Activated naive CD4-positive, alpha-beta T cell treated with anti-CD3 and anti-CD28 coated beads, Interleukin-2, amount 10 ng/mL, durations not matched to agents 7 days and 5 days (primary cell): ENCODE measurements around the gene CFAP92.

ENCODE experiments used
- CTCF ChIA-PET: fragments of 350-600 bp; sonication (Branson Sonifier 250); formaldehyde crosslinking; loops from one replicate; lab custom pipeline; 2021; ENCODE audit warnings: antibody characterized with exemption; lab: Charles Lee
- DNase-seq: peaks from one replicate; pipeline ENCODE4 v3.0.0-alpha.2; 2020
- H3K27ac Mint-ChIP-seq: one replicate; pipeline ENCODE4 v1.8.0; 2021; ENCODE audit warnings: mild to moderate bottlenecking, moderate library complexity, mixed read lengths
- H3K27me3 Mint-ChIP-seq: one replicate; pipeline ENCODE4 v1.8.0; 2021; ENCODE audit warnings: mild to moderate bottlenecking, mixed read lengths
- H3K36me3 Mint-ChIP-seq: one replicate; pipeline ENCODE4 v1.8.0; 2021; ENCODE audit warnings: mixed read lengths
- H3K4me1 Mint-ChIP-seq: one replicate; pipeline ENCODE4 v1.8.0; 2021; ENCODE audit warnings: mixed read lengths
- H3K4me3 Mint-ChIP-seq: one replicate; pipeline ENCODE4 v1.8.0; 2021; ENCODE audit warnings: mild to moderate bottlenecking, moderate library complexity, mixed read lengths
- H3K9me3 Mint-ChIP-seq: one replicate; pipeline ENCODE4 v1.8.0; 2021; ENCODE audit warnings: mixed read lengths

The CFAP92 gene, protein sequence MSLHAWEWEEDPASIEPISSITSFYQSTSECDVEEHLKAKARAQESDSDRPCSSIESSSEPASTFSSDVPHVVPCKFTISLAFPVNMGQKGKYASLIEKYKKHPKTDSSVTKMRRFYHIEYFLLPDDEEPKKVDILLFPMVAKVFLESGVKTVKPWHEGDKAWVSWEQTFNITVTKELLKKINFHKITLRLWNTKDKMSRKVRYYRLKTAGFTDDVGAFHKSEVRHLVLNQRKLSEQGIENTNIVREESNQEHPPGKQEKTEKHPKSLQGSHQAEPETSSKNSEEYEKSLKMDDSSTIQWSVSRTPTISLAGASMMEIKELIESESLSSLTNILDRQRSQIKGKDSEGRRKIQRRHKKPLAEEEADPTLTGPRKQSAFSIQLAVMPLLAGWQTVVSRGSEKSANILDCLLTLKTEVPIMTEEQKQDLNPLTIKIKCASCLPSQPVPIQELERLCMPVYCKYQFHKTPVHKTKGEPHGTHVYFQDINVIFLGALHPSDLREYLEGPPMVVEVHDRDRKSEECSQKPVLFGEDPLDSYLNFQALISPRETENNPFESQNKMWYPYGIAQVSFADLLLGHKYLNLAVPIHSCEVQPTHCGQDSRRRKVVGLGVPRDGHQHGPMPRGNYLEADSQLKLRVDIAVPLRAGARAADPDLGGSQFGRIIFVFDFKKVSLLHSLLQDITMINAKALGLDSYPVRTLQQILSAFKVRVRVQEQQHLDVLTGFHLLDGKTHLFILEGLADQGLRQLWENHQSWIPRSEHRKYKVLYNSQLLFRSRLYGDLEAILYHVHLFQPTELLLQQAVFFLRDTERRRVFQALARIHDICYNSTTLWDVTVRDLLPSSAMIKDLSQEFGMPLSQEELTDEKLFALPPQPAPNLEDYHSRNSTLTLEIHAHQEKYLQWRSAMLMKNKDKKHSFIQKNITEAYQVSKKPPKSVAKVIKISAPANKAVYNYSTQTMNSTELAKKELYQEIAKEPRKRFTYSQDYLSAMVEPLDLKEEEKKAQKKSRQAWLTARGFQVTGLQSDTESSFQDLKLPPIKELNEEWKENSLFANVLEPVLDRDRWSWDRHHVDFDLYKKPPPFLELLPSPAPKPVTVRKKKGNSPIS

DNA sequence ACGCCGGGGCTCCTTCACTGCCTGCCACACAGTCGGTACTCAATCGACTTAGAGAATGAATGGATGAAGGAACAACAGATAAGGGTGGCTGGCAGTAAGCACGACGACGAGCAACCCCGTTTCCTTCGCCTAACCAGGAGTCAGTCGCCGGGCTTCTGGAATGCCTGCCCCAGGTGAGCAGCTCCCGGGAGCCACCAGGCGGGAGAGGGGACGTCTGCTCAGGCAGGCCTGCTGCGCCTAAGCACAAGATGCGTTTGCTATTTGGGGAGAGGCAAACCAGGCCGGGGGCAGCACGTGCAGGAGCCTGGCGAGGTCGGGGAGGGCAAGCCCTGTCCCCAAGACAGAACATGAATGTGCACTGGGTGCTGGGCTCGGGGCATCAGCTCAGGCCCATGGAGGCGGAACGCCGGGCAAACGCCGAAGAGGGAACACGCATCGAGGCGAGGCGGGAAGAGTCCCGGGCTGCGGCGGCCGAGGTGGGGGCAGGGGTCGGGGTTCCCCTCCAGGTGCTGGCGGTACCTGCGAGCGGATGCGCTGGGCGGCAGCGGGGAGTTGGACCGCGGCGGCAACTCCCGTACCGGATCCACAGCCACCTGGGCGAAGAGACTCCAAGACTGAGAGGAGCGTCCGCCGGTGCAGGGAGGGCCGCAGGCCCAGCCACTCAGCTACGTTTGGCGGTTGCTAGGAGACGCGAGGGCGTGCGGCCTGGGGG, at the start of gene CFAP92:
TSS of gene CFAP92 (minus strand) at position 616 of the 712 bp plus-strand sequence. CDS start 772 bp downstream, outside the sequence.
- CTCF ChIA-PET, result interaction anchor here (1.0 to 3.1 kb wide), 3 partner anchors 23 to 376 kb away, joined by 4 to 18 read pairs (median 6); no protein-coding TSS in a partner anchor
- DNase-seq, result peak; percentile 96
- Mint-ChIP-seq H3K4me3 (peak within 1 kb of the TSS; percentile 62), H3K9me3 (peaks cover 2% of the 10 kb centered on the region), H3K4me1 (peaks cover 31% of the 10 kb centered on the region), H3K36me3 (no peaks in the 10 kb centered on the region), H3K27me3 (peaks cover 38% of the 10 kb centered on the region), H3K27ac (no peak within 1 kb of the TSS)

DNA sequence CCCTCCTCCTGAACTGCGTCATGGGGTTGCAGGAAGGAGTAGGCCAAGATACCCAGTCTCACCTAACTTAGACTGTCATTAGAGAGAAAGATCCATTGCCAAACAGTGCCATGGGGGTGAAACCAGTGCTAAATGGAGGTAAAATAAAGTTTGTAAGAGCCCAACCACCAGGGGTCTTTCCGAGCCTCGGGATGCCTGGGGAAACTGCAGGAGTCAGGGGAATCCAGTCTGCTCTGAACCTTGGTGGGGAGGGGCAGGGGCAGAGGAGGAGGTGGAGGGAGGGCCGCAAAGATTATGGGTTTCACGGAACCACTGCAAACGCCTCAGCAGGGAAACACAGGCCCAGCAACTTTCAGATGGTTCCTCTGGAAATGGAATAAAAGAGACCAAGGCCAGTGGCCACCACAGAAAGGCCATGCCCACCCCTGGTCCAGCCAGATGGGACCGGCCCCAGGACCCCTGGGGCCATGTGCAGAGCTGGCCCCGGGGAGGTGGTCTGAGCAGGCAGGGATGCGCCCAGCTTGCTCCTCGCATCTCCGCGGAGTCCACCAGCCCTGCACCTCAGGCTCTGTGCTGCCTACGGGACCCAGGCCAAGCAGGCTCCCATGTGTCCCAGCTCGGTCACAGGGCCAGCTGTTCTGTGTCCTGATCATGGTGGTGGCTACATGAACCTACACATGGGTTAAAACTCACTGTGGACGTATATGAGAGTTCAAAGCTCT, 46.9 kb upstream of the CFAP92 start:
- no peaks in the 10 kb centered on the region for H3K36me3 Mint-ChIP-seq
- DNase-seq, result no peak
- peaks cover 68% of the 10 kb centered on the region for H3K27me3 Mint-ChIP-seq
- no peak overlapping the region for H3K4me3 Mint-ChIP-seq
- H3K27ac Mint-ChIP-seq, result no peak overlapping the region
- peaks cover 13% of the 10 kb centered on the region for H3K4me1 Mint-ChIP-seq
- H3K9me3 Mint-ChIP-seq, result no peaks in the 10 kb centered on the region
- CTCF ChIA-PET, result interaction anchor here (0.9 to 1.1 kb wide), 2 partner anchors 12 to 13 kb away, joined by 3 to 4 read pairs; no protein-coding TSS in a partner anchor

DNA sequence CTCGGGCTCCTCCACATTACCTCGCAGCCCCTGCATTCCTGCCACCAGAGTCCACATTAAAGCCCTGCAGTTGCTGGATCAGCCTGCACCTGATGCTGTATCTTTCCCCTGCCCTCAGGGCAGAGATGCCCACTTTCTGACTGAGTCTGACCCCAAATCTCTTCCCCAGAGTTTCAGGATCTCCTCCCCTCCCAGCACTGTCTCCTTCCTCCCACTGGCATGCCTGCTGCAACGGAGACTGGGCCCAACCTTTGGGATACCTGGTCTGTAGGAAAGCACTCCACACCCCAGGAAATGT, 46.1 kb upstream of the CFAP92 start:
- H3K27me3 Mint-ChIP-seq, result peaks cover 61% of the 10 kb centered on the region
- no peak for DNase-seq
- H3K4me1 Mint-ChIP-seq, result peaks cover 18% of the 10 kb centered on the region
- H3K4me3 Mint-ChIP-seq, result no peak overlapping the region
- no peaks in the 10 kb centered on the region for H3K9me3 Mint-ChIP-seq
- CTCF ChIA-PET, result interaction anchor here (0.5 to 1.2 kb wide), 2 partner anchors 12 to 70 kb away, joined by 3 to 5 read pairs; no protein-coding TSS in a partner anchor
- H3K27ac Mint-ChIP-seq, result no peak overlapping the region
- H3K36me3 Mint-ChIP-seq, result no peaks in the 10 kb centered on the region

DNA sequence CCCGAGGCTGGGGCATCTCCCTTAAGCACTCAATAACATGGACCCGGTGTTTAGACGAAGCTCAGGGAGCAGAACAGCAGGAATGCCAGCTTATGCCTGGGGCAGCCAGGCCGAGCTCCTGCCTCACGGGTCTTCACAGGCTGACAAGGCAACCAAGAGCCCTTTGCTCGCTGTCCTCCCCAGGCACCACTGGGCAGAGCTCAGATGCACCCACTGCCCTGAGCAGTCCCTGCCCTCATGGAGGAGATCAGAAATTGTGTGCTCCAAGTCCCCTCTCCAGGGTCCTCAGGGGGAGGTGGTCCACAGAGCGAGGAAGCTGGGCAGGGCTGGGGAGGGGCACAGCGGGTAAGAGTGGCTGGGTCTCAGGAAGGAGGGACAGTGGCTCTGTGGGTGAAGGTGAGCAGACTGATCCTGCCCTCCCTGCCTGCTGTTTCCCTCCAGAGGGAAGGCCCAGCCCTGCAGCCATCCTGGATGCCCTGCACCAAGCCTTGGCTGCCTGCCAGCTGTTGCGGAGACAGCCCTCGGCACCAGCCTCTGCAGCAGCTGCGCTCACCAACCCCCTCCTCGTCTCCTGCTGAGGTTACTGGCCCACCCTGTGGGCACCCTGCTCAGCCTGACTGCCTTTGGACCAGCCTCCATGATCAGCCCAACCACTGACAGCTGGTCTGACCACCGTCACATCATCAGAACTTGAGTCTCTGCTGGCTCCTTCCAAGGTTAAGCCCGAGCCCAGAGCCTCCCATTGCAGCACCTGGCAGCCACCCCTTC, 45.6 kb upstream of the CFAP92 start:
- CTCF ChIA-PET, result interaction anchor here (0.5 to 1.2 kb wide), 2 partner anchors 12 to 70 kb away, joined by 3 to 5 read pairs; no protein-coding TSS in a partner anchor
- no peak for DNase-seq

DNA sequence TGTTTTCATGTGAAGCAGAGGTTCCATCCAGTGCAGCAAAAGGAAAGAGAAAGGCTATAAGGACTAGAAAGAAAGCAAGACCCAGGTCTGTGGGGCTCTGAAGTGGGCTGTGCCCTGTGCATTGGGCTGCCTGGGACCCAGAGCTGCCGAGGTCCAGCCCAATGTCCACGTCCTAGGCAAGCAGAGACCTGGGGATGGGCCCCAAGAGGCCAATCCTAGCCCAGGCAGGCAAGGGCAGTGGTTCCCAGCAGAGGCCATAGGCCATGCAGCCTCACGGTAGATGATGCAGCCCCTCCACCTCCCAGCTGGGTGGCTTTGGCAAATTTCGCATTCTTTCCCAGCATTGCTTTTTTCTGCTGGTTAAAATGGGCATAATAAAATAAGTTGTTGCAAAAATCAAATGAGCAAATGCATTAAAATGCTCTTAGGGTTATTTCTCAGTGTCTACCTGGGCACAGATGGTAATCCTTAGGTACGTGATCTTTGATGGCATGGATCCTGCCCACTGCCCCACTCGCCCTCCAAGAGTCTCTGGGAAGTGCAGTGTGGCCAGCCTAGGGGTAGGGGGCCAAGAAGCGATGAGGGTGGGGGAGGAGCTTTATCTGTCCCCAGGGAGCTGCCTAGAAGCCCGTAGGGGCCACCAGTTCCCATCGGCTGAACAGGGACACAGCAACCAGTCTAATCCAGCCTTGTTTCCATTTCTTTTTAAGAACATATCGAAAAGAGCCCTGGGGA, 44.4 kb upstream of the CFAP92 start:
- Mint-ChIP-seq H3K27me3 (peaks cover 59% of the 10 kb centered on the region), H3K36me3 (no peaks in the 10 kb centered on the region), H3K9me3 (no peaks in the 10 kb centered on the region), H3K4me3 (no peak overlapping the region), H3K27ac (no peak overlapping the region), H3K4me1 (peaks cover 18% of the 10 kb centered on the region)
- CTCF ChIA-PET, result interaction anchor here (0.9 to 2.5 kb wide), 2 partner anchors 15 to 22 kb away, joined by 3 to 11 read pairs; no protein-coding TSS in a partner anchor
- no peak for DNase-seq

More for the DNA sequence above, 45.6 kb upstream of the CFAP92 start:
- Mint-ChIP-seq H3K4me3 (no peak overlapping the region), H3K36me3 (no peaks in the 10 kb centered on the region), H3K27ac (no peak overlapping the region), H3K4me1 (peaks cover 18% of the 10 kb centered on the region), H3K9me3 (no peaks in the 10 kb centered on the region), H3K27me3 (peaks cover 60% of the 10 kb centered on the region)

DNA sequence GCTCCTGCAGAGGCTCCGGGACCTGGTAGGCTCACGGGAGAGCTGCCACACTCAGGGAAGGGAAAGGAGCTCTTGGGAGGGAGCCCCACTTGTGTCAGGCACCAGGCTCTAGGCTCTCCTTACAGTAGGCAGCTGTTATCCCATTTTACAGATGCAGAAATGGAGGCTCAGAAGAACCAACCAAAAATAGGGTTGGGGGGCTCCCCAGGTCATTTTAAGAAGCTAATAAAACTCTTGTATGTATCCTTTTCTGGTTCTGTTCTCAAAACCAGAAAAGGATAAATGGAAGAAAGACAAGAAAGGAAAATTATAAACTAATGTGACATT, 43.2 kb upstream of the CFAP92 start:
- H3K27me3 Mint-ChIP-seq, result peaks cover 52% of the 10 kb centered on the region
- H3K36me3 Mint-ChIP-seq, result no peaks in the 10 kb centered on the region
- H3K9me3 Mint-ChIP-seq, result no peaks in the 10 kb centered on the region
- no peak for DNase-seq
- peaks cover 18% of the 10 kb centered on the region for H3K4me1 Mint-ChIP-seq
- H3K27ac Mint-ChIP-seq, result no peak overlapping the region
- no peak overlapping the region for H3K4me3 Mint-ChIP-seq
- CTCF ChIA-PET, result interaction anchor here (0.9 to 2.5 kb wide), 2 partner anchors 16 to 21 kb away, joined by 3 to 11 read pairs; no protein-coding TSS in a partner anchor

DNA sequence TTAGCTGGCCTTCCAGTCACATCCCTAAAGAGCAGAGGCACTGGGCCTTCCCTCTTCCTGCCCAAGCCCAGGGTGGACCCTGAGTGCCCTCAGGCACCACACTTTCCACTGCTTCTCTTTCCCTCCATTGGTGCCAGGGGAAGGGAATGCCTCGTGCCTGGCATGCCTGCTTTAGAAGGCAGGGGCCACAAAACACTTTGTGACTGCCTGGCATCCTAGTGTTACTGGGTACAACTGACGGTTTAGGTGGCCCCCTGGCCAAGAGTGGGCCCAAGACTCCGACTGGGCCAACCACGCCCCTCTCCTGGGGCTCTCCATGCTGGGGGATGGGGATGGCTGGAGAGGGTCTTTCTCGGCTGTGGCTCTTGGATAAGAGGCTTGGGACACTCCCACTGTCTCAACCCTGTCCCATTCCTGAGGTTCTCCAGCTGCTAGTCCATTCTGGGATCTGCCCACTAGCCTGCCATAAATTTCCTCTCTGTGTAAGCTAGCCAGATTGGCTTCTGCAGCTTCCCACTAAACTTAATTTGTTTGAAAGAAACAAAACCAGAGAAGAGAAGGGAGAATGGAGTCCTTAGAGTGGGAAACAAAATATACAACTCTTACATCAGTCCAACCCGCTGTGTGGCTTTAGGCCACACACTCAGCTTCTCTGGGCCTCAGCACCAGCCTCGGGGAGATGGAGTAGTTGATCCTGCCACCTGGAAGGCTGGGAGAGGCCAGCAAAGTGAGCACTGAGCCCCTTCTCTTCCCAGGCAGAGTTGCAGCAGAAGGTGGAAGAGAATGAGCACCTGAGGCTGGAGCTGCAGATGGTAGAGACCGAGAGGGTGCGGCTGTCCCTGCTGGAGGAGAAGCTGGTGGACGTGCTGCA, 42.6 kb upstream of the CFAP92 start:
- CTCF ChIA-PET, result interaction anchor here (2.5 kb wide), 1 partner anchor 17 kb away, joined by 11 read pairs; no protein-coding TSS in a partner anchor
- Mint-ChIP-seq H3K4me3 (no peak overlapping the region), H3K36me3 (no peaks in the 10 kb centered on the region), H3K27ac (peak overlapping the region; percentile 2), H3K9me3 (no peaks in the 10 kb centered on the region), H3K4me1 (peaks cover 18% of the 10 kb centered on the region), H3K27me3 (peaks cover 52% of the 10 kb centered on the region)
- no peak for DNase-seq

DNA sequence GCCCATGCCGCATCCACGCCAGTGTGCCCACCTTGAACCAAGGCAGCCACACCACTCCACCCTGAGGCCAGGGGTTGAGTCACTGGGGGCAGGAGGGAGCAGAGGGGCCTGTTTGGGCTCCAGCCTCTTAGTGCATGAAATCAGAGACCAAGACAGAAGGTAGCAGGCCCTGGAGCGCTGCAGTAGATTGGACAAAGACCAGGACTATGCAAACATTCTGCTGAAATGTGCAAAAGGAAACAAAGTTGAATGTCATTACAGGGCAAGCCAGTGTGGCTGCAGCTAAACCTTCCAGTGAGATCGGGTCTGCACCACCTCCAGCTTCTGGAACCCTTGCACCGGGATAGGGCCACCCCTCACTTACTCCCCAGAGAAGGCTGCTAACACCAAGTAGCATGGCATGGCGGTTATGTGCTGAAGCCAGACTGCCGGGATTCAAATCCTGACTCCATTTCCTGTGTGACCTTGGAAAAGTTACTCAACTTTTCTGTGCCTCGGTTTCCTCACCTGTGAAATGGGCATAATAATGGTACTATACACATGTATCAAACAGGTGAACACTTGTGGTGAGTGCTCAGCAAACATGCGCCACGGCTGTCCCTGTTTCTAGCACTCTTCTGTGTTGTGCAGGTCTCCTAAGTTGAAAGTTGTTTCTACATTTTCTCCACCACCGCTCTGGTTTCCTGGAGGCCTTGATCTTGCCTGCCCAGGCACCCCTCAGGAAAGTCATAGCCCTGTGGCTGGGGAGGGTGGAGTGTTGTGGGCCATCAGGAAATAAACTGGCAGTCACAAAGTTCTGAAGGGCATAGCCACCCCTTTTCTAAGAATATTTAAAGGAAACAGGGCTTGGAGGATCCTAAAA, 41.7 kb upstream of the CFAP92 start:
- CTCF ChIA-PET, result interaction anchor here (2.5 kb wide), 1 partner anchor 18 kb away, joined by 11 read pairs; no protein-coding TSS in a partner anchor
- Mint-ChIP-seq H3K36me3 (no peaks in the 10 kb centered on the region), H3K4me1 (peaks cover 18% of the 10 kb centered on the region)

DNA sequence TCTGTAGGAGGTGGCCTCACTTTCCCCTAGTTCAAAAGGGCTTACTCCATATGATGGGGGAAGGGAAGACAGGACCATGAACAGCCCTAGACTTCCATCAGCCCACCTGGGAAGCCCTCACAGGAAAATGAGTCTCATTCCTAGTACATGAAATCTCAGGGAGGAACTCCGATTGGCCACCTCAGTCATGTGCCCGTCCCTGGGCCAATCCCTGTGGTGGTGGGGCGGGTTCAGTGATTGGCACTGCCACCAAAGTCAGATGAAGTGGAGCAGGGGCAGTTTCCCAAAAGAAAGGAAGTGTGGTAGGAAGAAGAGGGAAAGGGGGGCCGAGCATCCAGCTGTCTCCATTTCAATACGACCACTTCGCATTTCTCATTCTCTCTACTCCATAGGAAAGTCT, 40.8 kb upstream of the CFAP92 start:
- H3K4me3 Mint-ChIP-seq, result no peak overlapping the region
- H3K4me1 Mint-ChIP-seq, result peaks cover 18% of the 10 kb centered on the region
- H3K27ac Mint-ChIP-seq, result no peak overlapping the region
- CTCF ChIA-PET, result no interaction called here
- H3K36me3 Mint-ChIP-seq, result no peaks in the 10 kb centered on the region
- H3K27me3 Mint-ChIP-seq, result peaks cover 45% of the 10 kb centered on the region
- DNase-seq, result peak; percentile 37
- no peaks in the 10 kb centered on the region for H3K9me3 Mint-ChIP-seq

More for the DNA sequence above, 41.7 kb upstream of the CFAP92 start:
- no peaks in the 10 kb centered on the region for H3K9me3 Mint-ChIP-seq
- peak; percentile 38 for DNase-seq
- H3K27ac Mint-ChIP-seq, result peak overlapping the region; percentile 2
- H3K4me3 Mint-ChIP-seq, result no peak overlapping the region
- peaks cover 52% of the 10 kb centered on the region for H3K27me3 Mint-ChIP-seq

DNA sequence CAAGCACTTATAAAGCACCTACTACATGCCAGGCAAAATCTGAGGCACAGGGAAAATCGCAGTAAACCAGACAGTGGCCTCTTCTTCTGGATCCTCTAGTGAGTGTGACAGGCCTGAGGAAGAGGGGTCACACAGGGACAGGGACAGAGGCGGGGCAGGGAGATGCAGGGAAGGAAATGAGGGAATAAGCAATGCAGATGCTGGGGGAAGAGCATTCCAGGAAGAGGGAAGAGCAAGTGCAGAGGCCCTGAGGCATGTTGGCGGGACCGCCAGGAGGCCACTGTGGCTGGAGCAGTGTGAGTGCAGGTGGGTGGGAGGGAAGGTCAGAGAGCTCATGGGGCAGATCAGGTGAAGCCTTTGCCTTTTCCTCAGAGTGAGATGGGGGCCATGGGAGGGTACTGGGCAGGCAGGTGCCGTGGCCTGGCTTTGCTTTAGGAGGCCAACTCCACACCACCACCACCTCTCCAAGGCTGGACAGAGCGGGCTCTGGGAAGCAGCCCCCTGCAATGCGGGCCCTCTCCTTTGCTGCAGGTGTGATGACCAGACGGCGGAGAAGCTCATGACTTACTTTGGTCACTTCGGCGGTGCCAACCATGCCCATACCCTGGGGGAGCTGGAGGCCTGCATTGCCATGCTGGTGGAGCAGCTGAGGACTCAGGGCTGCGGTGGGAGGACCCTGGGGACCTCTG, 39.9 kb upstream of the CFAP92 start:
- Mint-ChIP-seq H3K27me3 (peaks cover 37% of the 10 kb centered on the region), H3K9me3 (no peaks in the 10 kb centered on the region), H3K27ac (no peak overlapping the region), H3K36me3 (no peaks in the 10 kb centered on the region), H3K4me3 (no peak overlapping the region), H3K4me1 (peaks cover 18% of the 10 kb centered on the region)
- CTCF ChIA-PET, result no interaction called here
- no peak for DNase-seq
